ENCODE results near the gene USH1G. TPM values are rescaled to one million over a fixed set of nuclear protein-coding genes. Genes with fewer than 3 reads are reported as not detected.
"Not testable (repeated sequence)": the region's sequence is repeated elsewhere in the genome, so short reads cannot be mapped to it uniquely, and the experiment has no call there.

Gene USH1G
- not detected for total RNA-seq

DNA sequence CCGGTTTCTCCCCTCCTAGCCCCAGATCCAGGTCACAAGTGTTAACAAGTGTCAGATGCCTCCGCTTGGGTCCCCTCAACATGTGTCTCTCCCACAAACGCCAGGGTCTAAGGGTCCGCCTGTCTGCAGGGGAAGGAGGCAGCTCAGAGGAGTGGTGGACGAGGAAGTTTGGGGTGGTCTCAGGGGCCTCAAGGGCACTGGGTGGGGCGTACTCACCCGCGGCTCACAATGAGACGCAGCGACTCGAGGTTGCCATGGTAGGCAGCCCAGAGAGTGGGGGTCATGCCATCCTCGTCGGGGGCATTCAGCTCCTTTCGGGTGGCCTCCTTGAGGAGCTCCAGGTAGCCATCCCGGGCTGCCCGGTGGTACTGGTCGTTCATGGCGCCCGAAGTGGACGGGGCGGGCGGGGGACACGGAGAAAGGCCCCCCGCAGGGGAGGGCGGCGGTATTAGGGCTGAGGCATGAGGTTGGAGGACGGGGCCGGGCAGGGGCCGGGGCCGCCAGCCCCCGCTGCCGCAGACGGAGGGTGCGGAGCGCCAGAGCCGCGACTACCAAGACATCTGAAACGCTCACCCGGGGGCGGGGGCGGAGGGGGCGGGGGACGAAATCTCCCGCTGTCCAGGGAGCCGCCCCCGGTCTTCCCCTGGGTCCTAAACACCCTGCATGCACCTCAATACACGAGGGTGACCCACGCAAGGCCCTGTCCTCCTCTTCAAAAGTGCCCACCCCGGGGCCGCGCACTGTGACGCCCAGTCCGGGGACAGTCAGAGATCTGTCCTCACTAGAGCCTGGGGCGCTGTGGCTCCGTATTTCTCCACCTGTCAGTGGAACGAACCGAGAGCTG, at the start of gene USH1G:
Gene USH1G (minus strand): TSS at position 562 of the 844 bp plus-strand sequence. CDS start 182 bp downstream, at position 380.
- Mint-ChIP-seq H3K4me1 (ENCODE audit: low read depth) (peaks cover 15% of the 10 kb centered on the region), H3K9me3 (no peaks in the 10 kb centered on the region), H3K36me3 (ENCODE audit: insufficient read depth) (no peaks in the 10 kb centered on the region), H3K4me3 (peak within 1 kb of the TSS; percentile 56), H3K27me3 (ENCODE audit: low read depth) (peaks cover 73% of the 10 kb centered on the region)
- ATAC-seq (peak; percentile 27 to 44), DNase-seq (no peak)

DNA sequence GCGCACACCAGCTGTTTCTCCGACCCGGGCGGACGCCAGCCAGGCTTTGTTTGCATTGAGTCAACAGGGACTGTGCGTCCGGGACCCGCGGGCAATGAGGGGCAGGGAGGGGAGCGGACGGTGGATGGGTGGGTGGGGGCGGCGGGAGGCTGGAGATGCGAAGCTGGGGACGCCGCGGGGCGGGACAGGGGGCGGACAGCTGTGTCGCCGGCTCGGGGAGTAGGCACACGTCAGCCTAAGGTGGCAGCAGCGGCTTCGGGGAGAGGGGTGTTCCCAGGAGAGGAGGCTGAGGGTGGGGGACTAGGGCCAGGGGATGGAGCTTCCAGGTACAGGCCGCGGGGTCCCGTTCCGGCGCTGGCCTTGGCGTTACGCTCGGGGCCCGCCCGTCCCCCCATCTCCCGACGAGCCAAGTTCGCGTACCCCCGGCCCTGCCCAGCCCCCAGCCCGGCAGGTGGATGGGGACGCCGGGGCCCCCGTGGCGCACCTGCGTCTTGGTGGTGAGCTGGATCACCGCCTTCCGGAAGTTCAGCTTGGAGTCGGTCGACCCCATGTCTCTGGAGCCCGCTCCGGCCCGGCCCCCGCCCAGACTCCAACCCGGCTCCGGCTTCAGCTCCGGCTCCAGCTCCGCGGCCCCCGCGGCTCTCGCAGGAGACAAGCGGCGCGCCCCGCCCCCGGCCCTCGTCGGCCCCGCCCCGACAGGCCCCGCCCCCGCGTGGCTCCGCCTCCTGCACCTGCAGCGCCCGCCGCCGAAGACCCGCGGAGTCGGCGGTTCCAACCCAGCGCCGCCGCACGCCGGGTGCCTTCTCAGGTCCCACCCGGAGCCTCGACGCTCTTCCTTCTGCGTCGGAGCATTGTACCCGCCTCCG, 49.3 kb upstream of the USH1G start, which contains the start of gene HID1:
Gene HID1 (minus strand): TSS at position 653 of the 866 bp plus-strand sequence. CDS start 103 bp downstream, at position 550.
- ATAC-seq (peak; percentile 91 to 97), DNase-seq (peak; percentile 83)
- Mint-ChIP-seq H3K27me3 (ENCODE audit: low read depth) (peaks cover 11% of the 10 kb centered on the region), H3K4me3 (peak within 1 kb of the TSS; percentile 84), H3K36me3 (ENCODE audit: insufficient read depth) (no peaks in the 10 kb centered on the region), H3K4me1 (ENCODE audit: low read depth) (peaks cover 8% of the 10 kb centered on the region), H3K9me3 (no peaks in the 10 kb centered on the region)

DNA sequence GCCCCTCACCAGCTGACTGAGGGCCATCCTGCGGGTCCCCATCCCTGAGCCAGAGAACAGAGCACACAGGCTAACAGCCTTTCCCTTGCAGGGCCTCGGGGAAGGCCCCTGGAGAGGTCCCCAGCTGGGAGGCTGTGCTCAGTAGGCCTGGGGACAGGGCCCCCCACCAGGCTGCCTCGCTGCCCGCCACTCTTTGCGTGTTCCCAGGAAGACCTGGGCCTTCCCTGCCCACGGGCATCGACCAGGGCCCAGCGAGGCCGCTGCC, 48.7 kb upstream of the USH1G start:
- DNase-seq (no peak), ATAC-seq (no peak)
- Mint-ChIP-seq H3K4me3 (peak overlapping the region; percentile 84), H3K36me3 (ENCODE audit: insufficient read depth) (no peaks in the 10 kb centered on the region), H3K27me3 (ENCODE audit: low read depth) (peaks cover 11% of the 10 kb centered on the region), H3K4me1 (ENCODE audit: low read depth) (peaks cover 8% of the 10 kb centered on the region), H3K9me3 (no peaks in the 10 kb centered on the region)

DNA sequence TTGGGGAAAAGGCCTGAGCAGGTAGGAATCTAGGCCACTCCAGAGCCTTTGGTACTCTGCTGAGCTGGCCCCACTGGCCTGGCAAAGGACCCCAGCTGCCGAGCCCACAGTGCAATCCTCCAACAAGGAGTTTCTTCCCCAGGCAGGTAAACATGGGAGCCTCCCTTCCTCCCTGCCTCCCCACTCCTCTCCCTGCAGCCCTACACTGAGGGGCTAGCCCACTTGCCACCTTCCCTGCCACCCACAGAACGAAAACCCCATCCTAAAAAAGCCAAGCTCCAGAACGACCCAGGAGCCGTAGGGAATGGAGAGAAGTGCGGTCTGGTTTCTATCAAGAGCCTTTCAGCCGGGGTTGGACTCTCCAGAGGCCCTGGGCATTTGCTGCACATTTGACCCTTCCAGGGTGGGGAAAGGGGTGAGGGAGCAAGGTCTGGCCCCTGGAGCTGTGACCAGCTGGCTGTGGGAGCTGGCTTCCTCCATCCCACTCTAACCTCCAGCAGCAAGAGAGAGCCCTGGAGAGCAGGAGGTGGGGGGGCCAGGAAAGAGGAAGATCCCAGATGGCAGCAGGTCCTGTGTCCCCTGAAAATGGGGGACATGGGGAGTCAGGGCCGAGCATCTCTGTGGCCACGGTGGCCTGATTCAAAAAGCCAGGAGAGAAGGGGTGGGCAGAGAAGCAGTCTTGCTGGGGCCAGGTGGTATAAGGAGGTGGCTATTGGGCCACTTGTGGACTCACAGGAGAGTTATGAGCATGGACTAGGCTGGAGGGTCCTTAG, 48.2 kb upstream of the USH1G start:
- H3K4me3 Mint-ChIP-seq: peak overlapping the region; percentile 84
- H3K4me1 Mint-ChIP-seq (ENCODE audit: low read depth): peaks cover 8% of the 10 kb centered on the region
- DNase-seq (no peak), ATAC-seq (no peak)
- H3K36me3 Mint-ChIP-seq (ENCODE audit: insufficient read depth): no peaks in the 10 kb centered on the region
- H3K9me3 Mint-ChIP-seq: no peaks in the 10 kb centered on the region
- H3K27me3 Mint-ChIP-seq (ENCODE audit: low read depth): peaks cover 11% of the 10 kb centered on the region

DNA sequence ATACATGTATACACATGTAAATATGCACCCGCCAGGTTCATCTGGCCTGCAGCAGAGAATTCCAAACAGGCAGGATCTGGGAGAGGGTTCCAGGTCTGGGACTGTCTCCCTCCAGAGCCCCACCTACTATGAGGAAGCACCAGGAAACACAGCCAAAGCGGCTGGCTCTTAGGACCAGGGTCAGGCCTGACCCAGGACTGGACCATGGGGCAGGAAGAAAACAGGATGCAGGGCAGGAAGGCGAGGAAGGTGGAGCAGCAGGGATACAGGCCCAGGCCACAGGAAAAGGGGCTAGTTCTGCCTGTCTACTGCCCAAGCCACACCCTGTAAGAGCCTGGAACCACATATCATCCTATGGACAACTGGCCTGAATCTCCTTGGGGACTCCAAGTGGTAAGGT, 47.3 kb upstream of the USH1G start:
- Mint-ChIP-seq H3K4me3 (no peak overlapping the region), H3K4me1 (ENCODE audit: low read depth) (peaks cover 8% of the 10 kb centered on the region), H3K27me3 (ENCODE audit: low read depth) (peaks cover 11% of the 10 kb centered on the region), H3K36me3 (ENCODE audit: insufficient read depth) (no peaks in the 10 kb centered on the region), H3K9me3 (no peaks in the 10 kb centered on the region)
- DNase-seq: no peak
- ATAC-seq: no peak

DNA sequence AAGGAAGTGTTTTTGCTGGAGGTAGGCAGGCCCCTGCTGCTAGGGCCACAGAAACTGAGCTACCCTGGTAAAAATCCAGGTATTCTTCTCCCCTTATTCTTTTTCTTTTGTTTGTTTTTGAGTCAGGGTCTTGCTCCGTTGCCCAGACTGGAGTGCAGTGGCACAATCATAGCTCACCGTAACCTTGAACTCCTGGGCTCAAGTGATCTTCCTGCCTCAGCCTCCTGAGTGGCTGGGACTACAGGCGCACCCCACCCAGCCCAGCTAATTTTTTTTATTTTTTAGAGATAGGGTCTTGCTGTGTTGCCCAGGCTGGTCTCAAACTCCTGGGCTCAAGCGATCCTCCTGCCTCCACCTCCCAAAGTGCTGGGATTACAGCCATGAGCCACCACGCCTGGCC, 46.4 kb upstream of the USH1G start:
- not testable (repeated sequence) for H3K4me3 Mint-ChIP-seq; DNase-seq; H3K36me3 Mint-ChIP-seq (ENCODE audit: insufficient read depth); ATAC-seq; H3K9me3 Mint-ChIP-seq; H3K4me1 Mint-ChIP-seq (ENCODE audit: low read depth)
- peaks cover 11% of the 10 kb centered on the region for H3K27me3 Mint-ChIP-seq (ENCODE audit: low read depth)

DNA sequence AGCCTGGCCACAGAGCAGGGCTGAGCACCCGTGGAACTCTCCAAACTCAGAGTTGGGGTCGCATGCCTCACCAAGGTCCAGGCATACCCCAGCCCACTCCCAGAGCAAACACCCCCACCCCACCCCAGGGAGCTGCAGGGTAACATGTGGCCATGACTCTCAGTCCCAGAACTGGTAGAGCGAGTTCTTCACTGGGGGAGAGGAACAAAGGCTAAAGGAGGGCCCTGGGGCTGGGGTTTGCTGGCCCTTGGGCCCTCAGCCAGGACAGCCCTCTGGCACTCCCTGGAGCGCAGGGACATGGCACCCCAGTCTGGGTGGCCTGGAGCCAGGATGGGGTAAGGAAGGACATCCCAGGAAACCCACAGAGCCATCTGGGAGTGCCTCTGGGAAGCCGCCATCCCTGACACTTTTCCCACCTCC, 45.3 kb upstream of the USH1G start:
- ATAC-seq (no peak), DNase-seq (no peak)
- no peaks in the 10 kb centered on the region for H3K9me3 Mint-ChIP-seq
- no peaks in the 10 kb centered on the region for H3K36me3 Mint-ChIP-seq (ENCODE audit: insufficient read depth)
- peaks cover 9% of the 10 kb centered on the region for H3K27me3 Mint-ChIP-seq (ENCODE audit: low read depth)
- peaks cover 8% of the 10 kb centered on the region for H3K4me1 Mint-ChIP-seq (ENCODE audit: low read depth)
- no peak overlapping the region for H3K4me3 Mint-ChIP-seq

DNA sequence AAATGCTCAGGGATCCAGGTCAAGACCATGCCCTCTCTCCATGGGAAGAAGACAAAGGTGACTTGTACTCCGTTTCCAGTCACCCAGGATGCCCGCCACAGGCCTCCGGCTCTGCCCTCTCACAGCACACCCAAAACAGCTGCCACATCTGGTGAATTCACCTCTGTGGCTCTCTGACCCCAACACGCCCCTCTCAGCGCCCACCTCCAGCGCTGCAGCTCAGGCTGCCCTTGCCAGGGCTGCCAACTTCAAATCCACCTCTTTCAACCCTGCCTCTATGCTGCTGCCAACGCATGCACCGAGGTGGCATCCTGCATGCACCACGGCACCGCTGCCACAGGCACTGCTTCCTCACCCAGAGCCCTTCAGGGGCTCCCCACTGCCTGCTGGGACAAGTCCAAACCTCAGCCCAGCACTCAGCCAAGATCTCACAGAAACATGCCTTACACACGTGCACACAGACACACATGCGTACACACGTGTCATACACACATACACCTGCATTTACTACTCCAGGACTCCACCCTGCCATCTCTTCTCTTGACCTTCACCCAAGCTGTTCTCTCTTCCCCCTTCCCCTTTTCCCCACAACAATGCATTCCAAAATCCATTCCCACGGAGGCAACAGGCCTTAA, 42.0 kb upstream of the USH1G start:
- Mint-ChIP-seq H3K36me3 (ENCODE audit: insufficient read depth) (no peaks in the 10 kb centered on the region), H3K4me3 (no peak overlapping the region), H3K4me1 (ENCODE audit: low read depth) (peaks cover 2% of the 10 kb centered on the region), H3K9me3 (no peaks in the 10 kb centered on the region), H3K27me3 (ENCODE audit: low read depth) (no peaks in the 10 kb centered on the region)
- DNase-seq (no peak), ATAC-seq (no peak)

DNA sequence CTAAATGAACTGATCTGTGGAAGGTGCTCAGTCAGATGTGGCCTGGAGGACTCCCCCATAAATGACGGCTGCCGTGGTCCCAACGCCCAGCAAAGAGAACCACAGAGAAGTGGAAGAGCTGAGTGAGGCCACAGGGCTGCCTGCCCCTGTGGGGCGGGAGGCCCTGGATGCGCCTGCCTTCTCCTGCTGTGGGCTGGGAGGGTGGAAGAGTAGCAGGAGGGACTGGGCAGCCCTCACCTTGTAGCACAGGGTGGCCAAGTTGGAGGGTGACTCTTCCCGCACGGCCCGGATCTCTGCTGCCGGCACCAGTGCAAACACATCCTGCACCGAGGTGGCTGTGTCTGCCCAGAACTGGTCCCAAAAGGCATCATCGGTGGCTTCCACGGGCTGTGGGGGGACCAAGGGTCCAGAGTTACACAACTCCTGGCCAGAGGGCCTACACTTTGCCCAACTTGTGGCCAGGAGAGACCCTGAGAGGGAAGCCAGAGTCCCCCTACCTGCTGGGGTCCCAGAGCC, 41.2 kb upstream of the USH1G start:
- Mint-ChIP-seq H3K36me3 (ENCODE audit: insufficient read depth) (no peaks in the 10 kb centered on the region), H3K4me1 (ENCODE audit: low read depth) (peaks cover 2% of the 10 kb centered on the region), H3K9me3 (no peaks in the 10 kb centered on the region), H3K4me3 (no peak overlapping the region), H3K27me3 (ENCODE audit: low read depth) (no peaks in the 10 kb centered on the region)
- no peak for ATAC-seq
- no peak for DNase-seq

DNA sequence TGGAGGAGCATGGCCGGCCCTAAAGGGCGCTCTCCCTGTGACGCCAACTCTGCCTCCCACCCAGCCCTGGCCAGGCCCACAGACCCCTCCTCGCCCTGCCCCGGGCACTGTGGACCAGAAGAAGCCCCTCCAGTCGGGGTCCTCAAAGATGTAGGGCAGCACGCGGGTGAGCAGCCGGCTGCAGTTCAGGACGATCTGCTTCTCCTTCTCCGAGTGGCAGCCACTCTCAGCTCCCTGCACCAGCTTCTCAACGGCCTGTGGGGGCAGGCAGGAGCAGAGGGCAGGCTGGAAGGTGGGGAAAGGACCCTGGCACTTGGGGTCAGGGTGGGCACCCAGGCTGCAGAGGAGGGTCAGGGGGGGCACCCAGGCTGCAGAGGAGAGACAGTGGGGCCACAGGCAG, 40.6 kb upstream of the USH1G start:
- no peaks in the 10 kb centered on the region for H3K9me3 Mint-ChIP-seq
- ATAC-seq (no peak), DNase-seq (no peak)
- H3K4me3 Mint-ChIP-seq: no peak overlapping the region
- H3K4me1 Mint-ChIP-seq (ENCODE audit: low read depth): peaks cover 2% of the 10 kb centered on the region
- no peaks in the 10 kb centered on the region for H3K36me3 Mint-ChIP-seq (ENCODE audit: insufficient read depth)
- H3K27me3 Mint-ChIP-seq (ENCODE audit: low read depth): no peaks in the 10 kb centered on the region

DNA sequence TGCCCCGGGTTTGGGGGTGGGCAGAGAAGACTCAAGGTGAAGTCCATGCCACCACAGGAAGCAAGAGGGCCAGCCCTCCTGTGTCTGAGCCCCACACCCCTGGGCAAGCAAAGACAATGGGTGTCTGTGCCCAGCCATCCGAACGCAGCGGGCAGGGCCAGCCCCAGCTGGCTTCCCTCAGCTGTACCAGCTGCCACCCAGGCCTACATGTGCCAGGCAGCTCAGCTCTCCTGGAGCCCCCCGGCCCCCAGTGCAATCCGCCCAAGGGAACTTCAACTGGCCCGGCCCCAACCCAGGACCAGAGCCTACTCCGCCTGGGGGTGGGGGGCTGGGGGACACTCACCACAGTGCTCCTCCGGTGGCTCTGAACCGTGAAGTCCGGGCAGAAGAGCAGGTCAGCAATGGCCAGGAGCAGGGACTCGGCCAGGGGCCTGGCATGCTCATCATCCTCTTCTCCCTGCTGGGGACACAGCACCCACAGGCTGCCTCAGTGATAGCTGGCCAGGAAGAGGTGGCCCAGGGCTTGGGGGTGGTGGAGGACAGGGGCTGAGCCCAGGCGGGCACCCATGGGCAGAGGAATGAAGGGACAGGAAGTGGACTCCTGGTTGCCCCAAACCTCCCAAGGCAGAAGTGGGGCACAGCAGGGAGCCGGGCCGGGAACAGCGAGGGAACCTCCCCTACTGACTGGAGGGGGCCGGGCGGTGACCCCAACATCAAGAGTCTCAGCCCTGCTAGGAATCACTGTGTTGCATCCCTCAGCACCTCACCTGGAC, 39.8 kb upstream of the USH1G start:
- DNase-seq (no peak), ATAC-seq (no peak)
- Mint-ChIP-seq H3K9me3 (no peaks in the 10 kb centered on the region), H3K27me3 (ENCODE audit: low read depth) (no peaks in the 10 kb centered on the region), H3K4me3 (no peak overlapping the region), H3K36me3 (ENCODE audit: insufficient read depth) (no peaks in the 10 kb centered on the region), H3K4me1 (ENCODE audit: low read depth) (peaks cover 3% of the 10 kb centered on the region)

DNA sequence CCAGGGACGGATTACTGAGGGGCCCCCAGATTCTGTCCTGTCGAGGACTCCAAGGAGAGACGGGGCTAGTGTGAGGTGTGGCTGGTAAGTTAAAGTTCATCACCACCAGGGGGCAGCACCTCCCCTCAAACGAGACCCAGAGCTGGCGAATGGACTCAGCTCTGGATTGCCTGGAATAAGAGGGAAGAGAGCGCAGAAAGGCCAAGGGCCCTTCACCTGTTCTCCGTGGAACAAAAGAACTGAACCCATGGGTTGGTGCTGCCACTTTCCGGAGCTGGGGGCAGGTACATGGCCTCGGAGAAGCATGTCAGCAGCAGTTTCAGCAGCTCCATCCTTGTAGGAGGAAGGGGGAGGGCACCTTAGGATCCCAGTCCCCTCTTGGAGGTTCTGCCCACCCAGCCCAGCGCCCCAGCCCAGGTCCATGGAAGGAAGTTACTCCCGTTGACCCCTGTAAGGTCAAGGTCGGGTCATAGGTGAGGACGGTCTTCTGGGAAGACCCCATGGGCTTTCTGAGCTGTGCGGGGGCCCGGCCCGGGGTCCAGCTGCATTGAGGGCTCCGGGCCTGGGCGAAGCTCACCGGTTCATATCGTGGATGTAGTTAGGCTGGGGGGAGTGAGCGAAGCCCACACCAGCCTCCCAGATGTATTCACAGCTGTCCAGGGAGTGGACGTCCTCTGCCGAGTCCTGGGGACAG, 38.7 kb upstream of the USH1G start:
- peaks cover 4% of the 10 kb centered on the region for H3K4me1 Mint-ChIP-seq (ENCODE audit: low read depth)
- ATAC-seq: peak; percentile 80 to 81
- H3K27me3 Mint-ChIP-seq (ENCODE audit: low read depth): no peaks in the 10 kb centered on the region
- peak; percentile 88 for DNase-seq
- H3K36me3 Mint-ChIP-seq (ENCODE audit: insufficient read depth): no peaks in the 10 kb centered on the region
- no peaks in the 10 kb centered on the region for H3K9me3 Mint-ChIP-seq
- H3K4me3 Mint-ChIP-seq: no peak overlapping the region
